ENCODE data around the gene CCDC38.
A peak's percentile ranks its signal among the peaks of the same experiment; 100 is the strongest.
"Not testable (repeated sequence)": the region's sequence is repeated elsewhere in the genome, so short reads cannot be mapped to it uniquely, and the experiment has no call there.

Gene CCDC38

DNA sequence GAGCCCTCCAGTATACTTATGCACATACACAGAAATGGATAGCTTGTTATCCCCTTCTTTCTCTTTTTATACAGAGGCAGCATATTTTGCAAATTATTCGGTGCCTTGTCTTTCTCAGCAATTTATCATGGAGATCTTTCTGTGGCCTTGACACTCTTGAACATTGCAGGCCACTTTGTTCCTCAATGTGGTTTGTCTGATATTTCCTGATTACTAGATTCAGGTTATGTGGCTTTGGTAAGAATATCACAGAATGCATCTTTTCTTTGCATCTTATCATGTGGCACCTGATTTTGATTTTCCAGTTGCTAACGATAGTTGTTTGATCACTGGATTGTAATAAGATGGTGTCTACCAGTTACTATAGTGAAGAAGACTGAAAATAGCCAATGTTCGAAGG is 90.8 kb downstream of the CCDC38 start:
- no peak overlapping the region for H2AK5ac ChIP-seq (ENCODE audit: low read length)
- peaks cover 7% of the 10 kb centered on the region for H3K4me1 ChIP-seq (ENCODE audit: control insufficient read depth, low read depth, low read length)
- H4K5ac ChIP-seq (ENCODE audit: low read length) = no peak overlapping the region
- no peak overlapping the region for H3K18ac ChIP-seq (ENCODE audit: low read length)
- no peaks in the 10 kb centered on the region for H3K36me3 ChIP-seq (ENCODE audit: control insufficient read depth, insufficient read depth, low read length)
- H3K4me3 ChIP-seq (ENCODE audit: low read length) = no peak overlapping the region
- H3K4ac ChIP-seq (ENCODE audit: low read depth, low read length) = no peak overlapping the region
- H3K23ac ChIP-seq (ENCODE audit: low read length) = no peak overlapping the region
- no peak overlapping the region for H3K27ac ChIP-seq (ENCODE audit: low read depth, low read length)
- DNase-seq = no peak
- no peaks in the 10 kb centered on the region for H3K79me2 ChIP-seq (ENCODE audit: control insufficient read depth, insufficient read depth, low read length)
- H4K8ac ChIP-seq (ENCODE audit: low read depth, low read length) = no peak overlapping the region
- H2BK120ac ChIP-seq (ENCODE audit: low read depth, low read length) = no peak overlapping the region
- WGBS (ENCODE audit: extremely low coverage, insufficient coverage, low lambda C conversion rate) = no CpG with 5 or more reads among the region's 3 CpGs
- H3K79me1 ChIP-seq (ENCODE audit: low read length) = no peaks in the 10 kb centered on the region
- H2BK15ac ChIP-seq (replicated peaks; ENCODE audit: low read depth) = no peak overlapping the region
- H2BK5ac ChIP-seq (ENCODE audit: low read length) = no peak overlapping the region
- H3K56ac ChIP-seq (ENCODE audit: low read length) = no peak overlapping the region
- H3K27me3 ChIP-seq (ENCODE audit: insufficient read depth, low read length, poor library complexity) = no peaks in the 10 kb centered on the region
- no peak overlapping the region for H3K9ac ChIP-seq (ENCODE audit: low read length)
- H3K4me2 ChIP-seq (ENCODE audit: low read length) = no peak overlapping the region

DNA sequence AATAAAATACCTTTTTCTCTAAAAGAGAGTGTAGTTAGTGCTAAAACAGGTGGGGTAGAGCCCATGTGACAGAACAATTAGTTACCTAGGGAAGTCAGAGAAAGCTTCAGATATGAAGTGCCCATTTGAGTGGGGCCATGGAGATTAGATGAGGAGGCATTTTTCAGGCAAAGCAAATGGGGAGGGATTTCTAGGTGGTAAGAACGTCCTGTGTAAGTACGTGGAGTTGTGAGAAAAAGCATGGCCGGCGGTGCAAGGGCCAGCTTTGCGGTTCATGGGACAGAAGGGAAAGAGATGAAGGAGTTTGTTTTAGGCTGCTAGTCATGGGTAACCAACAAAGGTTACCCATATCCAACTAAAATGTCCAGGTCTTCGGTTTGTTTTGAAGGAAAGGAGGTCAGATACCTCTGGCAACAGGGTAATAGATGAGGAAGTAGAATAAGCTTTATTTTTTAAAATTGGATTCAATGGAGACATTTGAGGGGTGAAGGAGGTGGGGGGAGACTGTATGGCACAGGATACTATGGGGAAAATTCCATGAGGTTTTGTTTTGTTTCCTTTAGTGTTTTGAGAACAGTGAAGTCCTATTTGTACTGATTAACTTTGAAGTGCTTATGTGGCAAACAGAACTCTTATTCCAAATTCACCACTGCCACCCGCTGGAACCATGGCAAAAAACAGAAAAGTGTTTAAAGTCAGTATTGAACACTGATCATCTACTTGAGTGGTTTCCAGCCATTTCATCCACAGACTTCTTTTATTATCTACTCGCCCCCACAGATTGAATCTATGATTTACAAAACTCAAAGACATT is 93.6 kb downstream of the CCDC38 start:
- WGBS (ENCODE audit: extremely low coverage, insufficient coverage, low lambda C conversion rate) = no CpG with 5 or more reads among the region's 8 CpGs
- Histone ChIP-seq H3K79me1 (ENCODE audit: low read length) (no peaks in the 10 kb centered on the region), H3K27me3 (ENCODE audit: insufficient read depth, low read length, poor library complexity) (no peaks in the 10 kb centered on the region), H3K4me2 (ENCODE audit: low read length) (no peak overlapping the region), H2AK5ac (ENCODE audit: low read length) (no peak overlapping the region), H3K27ac (ENCODE audit: low read depth, low read length) (no peak overlapping the region), H3K4me1 (ENCODE audit: control insufficient read depth, low read depth, low read length) (peaks cover 3% of the 10 kb centered on the region), H3K9ac (ENCODE audit: low read length) (no peak overlapping the region), H3K36me3 (ENCODE audit: control insufficient read depth, insufficient read depth, low read length) (no peaks in the 10 kb centered on the region), H3K4ac (ENCODE audit: low read depth, low read length) (no peak overlapping the region), H3K79me2 (ENCODE audit: control insufficient read depth, insufficient read depth, low read length) (no peaks in the 10 kb centered on the region), H2BK15ac (replicated peaks; ENCODE audit: low read depth) (no peak overlapping the region), H4K5ac (ENCODE audit: low read length) (no peak overlapping the region), H3K4me3 (ENCODE audit: low read length) (no peak overlapping the region), H4K8ac (ENCODE audit: low read depth, low read length) (no peak overlapping the region), H3K56ac (ENCODE audit: low read length) (peak overlapping the region; percentile 49), H2BK5ac (ENCODE audit: low read length) (no peak overlapping the region), H3K18ac (ENCODE audit: low read length) (no peak overlapping the region), H3K23ac (ENCODE audit: low read length) (no peak overlapping the region), H2BK120ac (ENCODE audit: low read depth, low read length) (no peak overlapping the region)
- peak; percentile 45 for DNase-seq

GRCh38 chr12:95842426-95842825 is 100.0 kb downstream of the CCDC38 start:
- H2BK120ac ChIP-seq (ENCODE audit: low read depth, low read length); H3K23ac ChIP-seq (ENCODE audit: low read length); H3K18ac ChIP-seq (ENCODE audit: low read length); DNase-seq; H3K27me3 ChIP-seq (ENCODE audit: insufficient read depth, low read length, poor library complexity); H3K4me1 ChIP-seq (ENCODE audit: control insufficient read depth, low read depth, low read length); H2AK5ac ChIP-seq (ENCODE audit: low read length); H3K4me2 ChIP-seq (ENCODE audit: low read length); H2BK15ac ChIP-seq (replicated peaks; ENCODE audit: low read depth); H3K9ac ChIP-seq (ENCODE audit: low read length); H3K4ac ChIP-seq (ENCODE audit: low read depth, low read length); H4K5ac ChIP-seq (ENCODE audit: low read length); H3K56ac ChIP-seq (ENCODE audit: low read length); H3K79me2 ChIP-seq (ENCODE audit: control insufficient read depth, insufficient read depth, low read length); H3K27ac ChIP-seq (ENCODE audit: low read depth, low read length); H3K36me3 ChIP-seq (ENCODE audit: control insufficient read depth, insufficient read depth, low read length); H3K79me1 ChIP-seq (ENCODE audit: low read length); H4K8ac ChIP-seq (ENCODE audit: low read depth, low read length); H3K4me3 ChIP-seq (ENCODE audit: low read length); H2BK5ac ChIP-seq (ENCODE audit: low read length): not testable (repeated sequence)
- no CpG with 5 or more reads among the region's 12 CpGs for WGBS (ENCODE audit: extremely low coverage, insufficient coverage, low lambda C conversion rate)

GRCh38 chr12:95838125-95838524 is 104.3 kb downstream of the CCDC38 start:
- H2BK15ac ChIP-seq (replicated peaks; ENCODE audit: low read depth) = no peak overlapping the region
- H3K4me3 ChIP-seq (ENCODE audit: low read length) = no peak overlapping the region

GRCh38 chr12:95837240-95838038 is 105.0 kb downstream of the CCDC38 start:
- Histone ChIP-seq H3K27me3 (ENCODE audit: insufficient read depth, low read length, poor library complexity) (no peaks in the 10 kb centered on the region), H3K4ac (ENCODE audit: low read depth, low read length) (no peak overlapping the region), H2BK5ac (ENCODE audit: low read length) (no peak overlapping the region), H3K23ac (ENCODE audit: low read length) (no peak overlapping the region), H2BK120ac (ENCODE audit: low read depth, low read length) (no peak overlapping the region), H4K5ac (ENCODE audit: low read length) (no peak overlapping the region), H3K9ac (ENCODE audit: low read length) (no peak overlapping the region), H2BK15ac (replicated peaks; ENCODE audit: low read depth) (no peak overlapping the region), H3K56ac (ENCODE audit: low read length) (no peak overlapping the region), H3K18ac (ENCODE audit: low read length) (no peak overlapping the region), H4K8ac (ENCODE audit: low read depth, low read length) (no peak overlapping the region), H3K36me3 (ENCODE audit: control insufficient read depth, insufficient read depth, low read length) (no peaks in the 10 kb centered on the region), H3K27ac (ENCODE audit: low read depth, low read length) (no peak overlapping the region), H3K4me3 (ENCODE audit: low read length) (no peak overlapping the region), H3K79me2 (ENCODE audit: control insufficient read depth, insufficient read depth, low read length) (no peaks in the 10 kb centered on the region), H3K79me1 (ENCODE audit: low read length) (no peaks in the 10 kb centered on the region), H3K4me1 (ENCODE audit: control insufficient read depth, low read depth, low read length) (no peaks in the 10 kb centered on the region), H3K4me2 (ENCODE audit: low read length) (no peak overlapping the region), H2AK5ac (ENCODE audit: low read length) (no peak overlapping the region)
- WGBS (ENCODE audit: extremely low coverage, insufficient coverage, low lambda C conversion rate) = 72% methylated on average over 2 of the region's 10 CpGs
- DNase-seq = no peak

More at GRCh38 chr12:95838125-95838524, 104.3 kb downstream of the CCDC38 start:
- no peak overlapping the region for H2BK120ac ChIP-seq (ENCODE audit: low read depth, low read length)
- no peak overlapping the region for H4K8ac ChIP-seq (ENCODE audit: low read depth, low read length)
- no peaks in the 10 kb centered on the region for H3K36me3 ChIP-seq (ENCODE audit: control insufficient read depth, insufficient read depth, low read length)
- H3K4me1 ChIP-seq (ENCODE audit: control insufficient read depth, low read depth, low read length) = no peaks in the 10 kb centered on the region
- no peak overlapping the region for H4K5ac ChIP-seq (ENCODE audit: low read length)
- no peak overlapping the region for H3K18ac ChIP-seq (ENCODE audit: low read length)
- no peaks in the 10 kb centered on the region for H3K79me1 ChIP-seq (ENCODE audit: low read length)
- no peak for DNase-seq
- no peaks in the 10 kb centered on the region for H3K79me2 ChIP-seq (ENCODE audit: control insufficient read depth, insufficient read depth, low read length)
- H3K9ac ChIP-seq (ENCODE audit: low read length) = no peak overlapping the region
- no peak overlapping the region for H2AK5ac ChIP-seq (ENCODE audit: low read length)
- H3K56ac ChIP-seq (ENCODE audit: low read length) = no peak overlapping the region
- H3K27me3 ChIP-seq (ENCODE audit: insufficient read depth, low read length, poor library complexity) = no peaks in the 10 kb centered on the region
- H3K4me2 ChIP-seq (ENCODE audit: low read length) = no peak overlapping the region
- no peak overlapping the region for H3K4ac ChIP-seq (ENCODE audit: low read depth, low read length)
- no peak overlapping the region for H3K27ac ChIP-seq (ENCODE audit: low read depth, low read length)
- H3K23ac ChIP-seq (ENCODE audit: low read length) = no peak overlapping the region
- H2BK5ac ChIP-seq (ENCODE audit: low read length) = no peak overlapping the region
- no CpG with 5 or more reads among the region's 11 CpGs for WGBS (ENCODE audit: extremely low coverage, insufficient coverage, low lambda C conversion rate)

Measured in mesendoderm (in vitro differentiated cells).